B cell (primary cell): ENCODE data around the gene ZNF680. TPM values are rescaled to one million over a fixed set of nuclear protein-coding genes. Genes with fewer than 3 reads are reported as not detected.

Source experiments
- ATAC-seq: fragments of 200-7000 bp; cut with Tn5 transposase; one replicate; pipeline ENCODE4 v1.10.0; 2021; ENCODE audit warnings: low read depth, mild to moderate bottlenecking, moderate number of reproducible peaks, moderate library complexity
- CTCF ChIA-PET: fragments of 350-600 bp; sonication (Branson Sonifier 250); formaldehyde crosslinking; loops from one replicate; lab custom pipeline; 2021; ENCODE audit warnings: antibody characterized with exemption, inconsistent platforms; lab: Charles Lee
- POLR2A ChIA-PET: fragments of 350-600 bp; sonication (Branson Sonifier 250); formaldehyde crosslinking; loops from one replicate; lab custom pipeline; 2021; ENCODE audit warnings: antibody characterized with exemption; lab: Charles Lee
- DNase-seq: peaks from one replicate; pipeline ENCODE4 v3.0.0; 2013
- H2AFZ ChIP-seq: 2 replicates; pipeline ENCODE4 v1.6.1; 2012; ENCODE audit warnings: mild to moderate bottlenecking, low read depth, low read length; ENCODE audit not compliant: insufficient read depth, poor library complexity, severe bottlenecking
- H3K27ac ChIP-seq, 2 donors: 1 replicate in 1 of 2; 2 replicates in 1 of 2; pipeline ENCODE4 v1.5.1; 2012 to 2013; ENCODE audit warnings: low read length in 2 of 2, mild to moderate bottlenecking in 2 of 2, moderate library complexity in 1 of 2
- H3K27me3 ChIP-seq, 4 experiments: fragments of 200-600 bp in 1 of 4; sonication (generic) in 1 of 4; replicated peaks in 1 of 4; 1 replicate in 2 of 4; 2 replicates in 2 of 4; pipeline versions ENCODE4 v1.6.1 to v1.7.0; 2013 to 2016; ENCODE audit warnings: low read length in 3 of 4, mild to moderate bottlenecking in 2 of 4, mixed read lengths in 1 of 4, moderate library complexity in 1 of 4; ENCODE audit not compliant: insufficient read depth in 4 of 4, control insufficient read depth in 3 of 4; ENCODE audit errors: control extremely low read depth in 1 of 4
- H3K36me3 ChIP-seq, 2 experiments: replicated peaks in 1 of 2; 1 replicate in 1 of 2; 2 replicates in 1 of 2; pipeline versions ENCODE4 v1.6.1 to v1.7.1; 2013; ENCODE audit warnings: low read length in 1 of 2; ENCODE audit not compliant: insufficient read depth in 2 of 2, control insufficient read depth in 1 of 2; ENCODE audit errors: control extremely low read depth in 1 of 2, extremely low read depth in 1 of 2
- H3K4me1 ChIP-seq, 2 donors: fragments of 200-600 bp in 1 of 2; sonication (generic) in 1 of 2; 1 replicate in 1 of 2; 2 replicates in 1 of 2; pipeline versions ENCODE4 v1.5.1 to v1.6.1; 2013 to 2017; ENCODE audit warnings: low read length in 2 of 2; ENCODE audit not compliant: control insufficient read depth in 2 of 2, insufficient read depth in 2 of 2
- H3K4me2 ChIP-seq: replicated peaks from 2 replicates; pipeline ENCODE3; 2012; ENCODE audit warnings: mild to moderate bottlenecking, low read depth, low read length; ENCODE audit not compliant: poor library complexity, severe bottlenecking
- H3K4me3 ChIP-seq, 5 experiments: fragments of 200-600 bp in 1 of 5; sonication (generic) in 1 of 5; 1 replicate in 3 of 5; 2 replicates in 2 of 5; pipeline versions ENCODE4 v1.5.1 to v1.7.0; 2011 to 2016; ENCODE audit warnings: low read length in 4 of 5, mild to moderate bottlenecking in 4 of 5, low read depth in 2 of 5, control low read depth in 1 of 5, moderate library complexity in 1 of 5; ENCODE audit not compliant: insufficient read depth in 1 of 5; ENCODE audit errors: control extremely low read depth in 1 of 5, extremely low read depth in 1 of 5
- H3K79me2 ChIP-seq: fragments of 200-600 bp; sonication (generic); one replicate; pipeline ENCODE4 v1.6.0; 2016; ENCODE audit warnings: low read length; ENCODE audit not compliant: control insufficient read depth, insufficient read depth
- H3K9ac ChIP-seq: fragments of 200-600 bp; sonication (generic); 2 replicates; pipeline ENCODE4 v1.6.1; 2017; ENCODE audit warnings: mild to moderate bottlenecking, low read length, moderate library complexity
- H3K9me3 ChIP-seq, 3 donors: one replicate each; pipeline versions ENCODE4 v1.6.1 to v1.7.1; 2013; ENCODE audit warnings: low read length in 2 of 3; ENCODE audit not compliant: control insufficient read depth in 2 of 3, insufficient read depth in 1 of 3; ENCODE audit errors: control extremely low read depth in 1 of 3
- H4K20me1 ChIP-seq: 2 replicates; pipeline ENCODE4 v1.6.0; 2012; ENCODE audit warnings: mild to moderate bottlenecking, low read length; ENCODE audit not compliant: insufficient read depth, control insufficient read depth, poor library complexity, severe bottlenecking
- H3K27ac Mint-ChIP-seq: one replicate; pipeline ENCODE4 v1.8.0; 2021; ENCODE audit warnings: mixed read lengths
- H3K27me3 Mint-ChIP-seq: one replicate; pipeline ENCODE4 v1.8.0; 2021; ENCODE audit warnings: mixed read lengths
- H3K4me1 Mint-ChIP-seq: one replicate; pipeline ENCODE4 v1.8.0; 2021; ENCODE audit warnings: mixed read lengths
- H3K4me3 Mint-ChIP-seq: one replicate; pipeline ENCODE4 v1.8.0; 2021; ENCODE audit warnings: mixed read lengths
- H3K9me3 Mint-ChIP-seq: one replicate; pipeline ENCODE4 v1.8.0; 2022; ENCODE audit warnings: mixed read lengths; ENCODE audit not compliant: insufficient read depth
- EZH2 ChIP-seq: IDR thresholded peaks from 2 replicates; pipeline ENCODE4 v1.6.1; 2012; ENCODE audit warnings: borderline replicate concordance, low read depth, mild to moderate bottlenecking, moderate library complexity, low read length; ENCODE audit not compliant: insufficient read depth, poor library complexity, severe bottlenecking
- WGBS: methylation state at CpG from one replicate; pipeline ENCODE4 v1.1.5; 2013; ENCODE audit warnings: missing lambda C conversion rate; ENCODE audit not compliant: insufficient coverage; 5-methylcytosine and 5-hydroxymethylcytosine counted together
- intact Hi-C: fragments of 100-400 bp; cut with micrococcal nuclease; formaldehyde crosslinking; loops from one replicate; pipeline ENCODE4 v1.10.0; 2022
- polyA plus RNA-seq: library from polyadenylated mRNA; depleted of rRNA; stranded (reverse); fragments of >200 nt; gene quantifications from 2 replicates; pipeline ENCODE4 v1.2.3, GENCODE V29; 2012
- total RNA-seq, 2 donors: library from RNA; stranded (reverse); fragments of 120-200 nt in 1 of 2; gene quantifications; 1 replicate in 1 of 2; 2 replicates in 1 of 2; pipeline versions ENCODE4 v1.2.3 to v1.2.4, GENCODE V29; 2013 to 2022
- TF ChIP-seq, protein P1 (sequence below): fragments of 200-600 bp; IDR thresholded peaks from one replicate; pipeline ENCODE4 v1.8.0; 2022; ENCODE audit warnings: antibody characterized with exemption, mild to moderate bottlenecking

ZNF680 gene
- total and polyA plus RNA-seq, 2 donors (not counting 1 experiment from before 2014, with no cell fraction given), result 2.5 to 27.8 TPM

DNA sequence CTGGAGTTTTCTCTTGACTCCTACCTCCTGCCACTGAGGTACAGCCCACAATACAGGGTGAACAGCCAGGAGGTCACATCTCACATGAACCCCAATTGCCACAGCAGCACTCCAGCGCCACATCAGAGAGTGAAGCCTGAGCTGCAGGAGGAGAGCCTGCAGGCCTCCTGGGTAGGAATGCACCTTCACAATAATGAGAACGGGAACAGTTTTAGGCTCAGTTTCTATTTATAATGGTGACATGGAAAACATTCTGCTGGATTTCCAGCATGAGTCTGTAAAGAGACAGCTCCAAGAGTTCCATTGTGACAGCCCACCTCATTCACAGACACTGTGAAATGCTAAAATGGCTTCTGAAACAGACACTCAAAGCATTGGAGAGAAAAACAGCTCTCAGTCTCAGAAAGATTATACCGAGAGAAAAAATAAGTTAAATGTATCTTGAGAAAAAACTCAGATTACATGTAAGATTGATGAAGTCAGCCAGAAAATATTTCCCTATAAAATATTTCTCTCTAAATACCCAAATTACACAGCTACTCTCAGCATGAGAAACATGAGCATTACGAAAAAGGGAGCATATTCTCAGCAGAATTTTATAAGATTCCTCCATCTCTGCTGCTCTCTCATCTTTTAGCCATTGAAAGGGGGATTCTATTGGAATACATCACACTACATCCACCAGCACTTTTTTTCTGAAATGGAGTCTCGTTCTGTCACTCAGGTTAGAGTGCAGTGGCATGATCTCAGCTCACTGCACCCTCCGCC lies 11.3 kb downstream of the ZNF680 start:
- Mint-ChIP-seq H3K27ac (no peak overlapping the region), H3K4me1 (peaks cover 9% of the 10 kb centered on the region), H3K4me3 (no peak overlapping the region), H3K9me3 (peaks cover 4% of the 10 kb centered on the region), H3K27me3 (no peaks in the 10 kb centered on the region)
- Histone ChIP-seq H3K27ac (no peak overlapping the region), H4K20me1 (no peaks in the 10 kb centered on the region), H3K27me3 (no peaks in the 10 kb centered on the region), H3K4me1 (no peaks in the 10 kb centered on the region), H3K79me2 (peaks cover 47% of the 10 kb centered on the region), H3K4me2 (no peak overlapping the region), H3K9ac (no peak overlapping the region), H2AFZ (no peak overlapping the region), H3K9me3 (peaks cover 2 to 29% (median 8%) of the 10 kb centered on the region in 3 donors), H3K36me3 (peaks cover 9 to 10% of the 10 kb centered on the region in 2 experiments), H3K4me3 (no peak overlapping the region)
- ChIA-PET POLR2A (no interaction called here), CTCF (no interaction called here)
- no peak for ATAC-seq
- TF ChIP-seq, protein P1, sequence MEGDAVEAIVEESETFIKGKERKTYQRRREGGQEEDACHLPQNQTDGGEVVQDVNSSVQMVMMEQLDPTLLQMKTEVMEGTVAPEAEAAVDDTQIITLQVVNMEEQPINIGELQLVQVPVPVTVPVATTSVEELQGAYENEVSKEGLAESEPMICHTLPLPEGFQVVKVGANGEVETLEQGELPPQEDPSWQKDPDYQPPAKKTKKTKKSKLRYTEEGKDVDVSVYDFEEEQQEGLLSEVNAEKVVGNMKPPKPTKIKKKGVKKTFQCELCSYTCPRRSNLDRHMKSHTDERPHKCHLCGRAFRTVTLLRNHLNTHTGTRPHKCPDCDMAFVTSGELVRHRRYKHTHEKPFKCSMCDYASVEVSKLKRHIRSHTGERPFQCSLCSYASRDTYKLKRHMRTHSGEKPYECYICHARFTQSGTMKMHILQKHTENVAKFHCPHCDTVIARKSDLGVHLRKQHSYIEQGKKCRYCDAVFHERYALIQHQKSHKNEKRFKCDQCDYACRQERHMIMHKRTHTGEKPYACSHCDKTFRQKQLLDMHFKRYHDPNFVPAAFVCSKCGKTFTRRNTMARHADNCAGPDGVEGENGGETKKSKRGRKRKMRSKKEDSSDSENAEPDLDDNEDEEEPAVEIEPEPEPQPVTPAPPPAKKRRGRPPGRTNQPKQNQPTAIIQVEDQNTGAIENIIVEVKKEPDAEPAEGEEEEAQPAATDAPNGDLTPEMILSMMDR, result no peak
- no peak for TF ChIP-seq EZH2
- intact Hi-C loops, result no loop called here
- no peak for DNase-seq
- 100% methylated on average over 3 of the region's 6 CpGs for WGBS

DNA sequence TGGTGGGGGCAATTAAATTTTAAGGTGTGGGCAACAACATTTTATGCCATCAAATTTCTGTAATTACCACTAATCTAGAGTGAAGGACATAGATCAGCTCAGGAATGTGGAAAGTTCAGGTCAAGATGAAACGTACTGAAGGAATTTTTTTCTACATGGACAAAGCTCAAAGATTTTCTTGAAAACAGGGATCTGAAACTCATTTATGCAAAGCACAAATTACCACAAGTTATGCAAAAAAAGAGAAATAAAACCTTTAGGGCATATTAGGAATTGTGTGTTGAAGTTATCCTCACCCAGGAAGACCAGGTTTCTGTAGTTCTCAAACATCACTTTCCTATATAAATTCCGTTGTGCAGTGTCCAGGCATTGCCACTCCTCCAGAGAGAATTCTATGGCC lies 18.9 kb downstream of the ZNF680 start:
- Histone ChIP-seq H3K27ac (peak overlapping the region in 1 of 2 donors; percentile 23), H3K4me2 (peak overlapping the region; percentile 12), H3K4me3 (no peak overlapping the region), H3K27me3 (no peaks in the 10 kb centered on the region), H3K9ac (no peak overlapping the region), H3K4me1 (peaks cover 0 to 6% of the 10 kb centered on the region in 2 donors), H3K79me2 (peaks cover 15% of the 10 kb centered on the region), H2AFZ (no peak overlapping the region), H3K36me3 (peaks cover 11 to 20% of the 10 kb centered on the region in 2 experiments), H4K20me1 (no peaks in the 10 kb centered on the region), H3K9me3 (peaks cover 3 to 19% (median 14%) of the 10 kb centered on the region in 3 donors)
- DNase-seq (no peak), ATAC-seq (no peak)
- H3K4me3 Mint-ChIP-seq, result peak overlapping the region; percentile 32
- H3K27ac Mint-ChIP-seq, result no peak overlapping the region
- ChIA-PET CTCF (no interaction called here), POLR2A (no interaction called here)
- H3K9me3 Mint-ChIP-seq, result no peaks in the 10 kb centered on the region
- H3K27me3 Mint-ChIP-seq, result no peaks in the 10 kb centered on the region
- intact Hi-C loops, result no loop called here
- peaks cover 21% of the 10 kb centered on the region for H3K4me1 Mint-ChIP-seq
- no peak for TF ChIP-seq EZH2
- TF ChIP-seq, protein P1, result no peak
- WGBS, result no CpG with 5 or more reads among the region's 2 CpGs
